Transverse colon (tissue), 3 donors: ENCODE data around the gene USP26.

Experiments
- CTCF ChIP-seq, 5 experiments: fragments of 200-600 bp in 3 of 5; fragments of 450-650 bp in 2 of 5; sonication (generic) in 3 of 5; IDR thresholded peaks; 1 replicate in 2 of 5; 2 replicates in 3 of 5; pipeline ENCODE4 v1.5.1; 2016 to 2017; ENCODE audit warnings: antibody characterized with exemption in 5 of 5, inconsistent platforms in 3 of 5, mild to moderate bottlenecking in 2 of 5, moderate library complexity in 1 of 5
- EP300 ChIP-seq: sonication (generic); formaldehyde crosslinking; IDR thresholded peaks from one replicate; pipeline ENCODE4 v1.6.1; 2017; ENCODE audit warnings: antibody characterized with exemption, low read depth
- POLR2A ChIP-seq: fragments of 450-650 bp; IDR thresholded peaks from one replicate; pipeline ENCODE4 v1.6.1; 2016; ENCODE audit warnings: antibody characterized with exemption, mild to moderate bottlenecking, moderate library complexity

DNA sequence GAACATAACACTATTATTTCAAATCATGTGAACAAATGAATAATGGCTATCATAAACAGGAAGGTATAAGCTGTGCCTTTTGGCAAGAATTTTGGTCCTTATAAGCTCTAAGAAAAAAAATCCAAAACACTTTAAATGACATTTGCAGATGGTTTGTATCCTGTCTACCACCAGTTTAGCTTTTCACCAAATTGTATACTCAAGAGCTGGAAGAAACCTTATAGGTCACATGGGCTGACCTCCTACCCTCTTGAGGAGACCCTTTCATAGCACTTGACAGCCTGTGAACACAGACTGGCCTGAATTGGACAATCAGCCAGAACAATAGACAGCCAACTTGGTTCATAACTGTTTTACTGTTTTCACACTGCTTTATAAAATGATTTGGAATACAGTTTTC is 24.3 kb downstream of the USP26 start:
- no peak for TF ChIP-seq CTCF (IDR thresholded peaks at IDR 0.05)
- TF ChIP-seq EP300: no peak
- TF ChIP-seq POLR2A: no peak
